ENCODE data around the gene ZFAND2A. TPM values are rescaled to one million over a fixed set of nuclear protein-coding genes. Genes with fewer than 3 reads are reported as not detected.

Gene ZFAND2A
- total and polyA plus RNA-seq, 3 experiments from 2014 or later, result 27.8 to 45.6 (median 28.5) TPM

DNA sequence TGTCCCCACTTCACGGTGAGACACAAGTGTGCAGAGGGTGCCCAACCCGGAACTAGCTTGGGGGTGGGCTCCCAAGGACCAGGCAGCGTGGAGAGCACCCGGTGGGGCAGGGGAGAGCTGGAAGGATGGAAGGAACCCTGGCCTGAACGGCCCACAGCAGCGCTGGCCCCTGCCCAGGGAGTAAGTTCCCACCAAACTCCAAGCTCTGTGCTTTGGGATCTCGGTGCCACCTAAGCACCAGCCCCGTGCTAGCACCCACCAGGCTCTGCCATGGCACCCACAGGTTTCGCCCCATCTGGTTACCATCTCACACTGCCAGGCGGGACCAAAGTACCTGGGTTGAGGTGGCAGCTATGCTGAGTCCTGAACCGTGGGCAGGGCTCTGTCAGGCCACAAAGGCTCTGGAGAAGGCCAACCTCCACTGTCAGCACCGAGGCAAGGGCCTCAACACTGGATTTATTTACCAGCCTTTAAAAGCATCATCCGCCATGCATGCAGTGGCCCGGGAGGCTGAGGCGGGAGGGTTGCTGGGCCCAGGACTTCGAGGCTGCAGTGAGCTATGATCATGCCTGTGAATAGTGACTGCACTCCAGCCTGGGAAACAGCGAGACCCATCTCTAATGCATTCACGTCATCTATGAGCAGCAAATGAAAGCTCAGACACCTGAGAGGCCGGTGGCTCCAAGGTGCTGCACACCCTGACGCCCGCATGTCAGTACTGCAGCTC is 56.0 kb downstream of the ZFAND2A start:
- H3K27ac Mint-ChIP-seq, result peak overlapping the region in 6 of 8 donors; percentile 48 to 86 (median 84)
- peaks cover 10% of the 10 kb centered on the region for H3K4me1 ChIP-seq (ENCODE audit: insufficient read depth, low read length)
- no peak overlapping the region for H3K4me3 ChIP-seq (ENCODE audit: low read length)
- H3K36me3 ChIP-seq (ENCODE audit: insufficient read depth, low read length), result no peaks in the 10 kb centered on the region
- no peak for DNase-seq
- H3K9me3 Mint-ChIP-seq, result no peaks in the 10 kb centered on the region
- CTCF ChIA-PET, result interaction anchor here (1.8 to 2.0 kb wide), 2 partner anchors 18 to 111 kb away, joined by 6 to 9 read pairs; no protein-coding TSS in a partner anchor
- POLR2A ChIA-PET, result interaction anchor here (0.6 kb wide), 1 partner anchor 10 kb away, joined by 3 read pairs; no protein-coding TSS in a partner anchor
- no peaks in the 10 kb centered on the region for H3K9me3 ChIP-seq (ENCODE audit: low read length)
- no peaks in the 10 kb centered on the region for H3K27me3 Mint-ChIP-seq
- peaks cover 0 to 2% (median 1%) of the 10 kb centered on the region in 3 donors for H3K36me3 Mint-ChIP-seq
- H3K27ac ChIP-seq (ENCODE audit: low read depth, low read length), result no peak overlapping the region
- H3K4me1 Mint-ChIP-seq, result peaks cover 14 to 31% (median 15%) of the 10 kb centered on the region in 3 donors
- peak overlapping the region; percentile 68 to 88 (median 80) for H3K4me3 Mint-ChIP-seq
- H3K27me3 ChIP-seq (ENCODE audit: insufficient read depth, low read length, poor library complexity, severe bottlenecking), result no peaks in the 10 kb centered on the region

DNA sequence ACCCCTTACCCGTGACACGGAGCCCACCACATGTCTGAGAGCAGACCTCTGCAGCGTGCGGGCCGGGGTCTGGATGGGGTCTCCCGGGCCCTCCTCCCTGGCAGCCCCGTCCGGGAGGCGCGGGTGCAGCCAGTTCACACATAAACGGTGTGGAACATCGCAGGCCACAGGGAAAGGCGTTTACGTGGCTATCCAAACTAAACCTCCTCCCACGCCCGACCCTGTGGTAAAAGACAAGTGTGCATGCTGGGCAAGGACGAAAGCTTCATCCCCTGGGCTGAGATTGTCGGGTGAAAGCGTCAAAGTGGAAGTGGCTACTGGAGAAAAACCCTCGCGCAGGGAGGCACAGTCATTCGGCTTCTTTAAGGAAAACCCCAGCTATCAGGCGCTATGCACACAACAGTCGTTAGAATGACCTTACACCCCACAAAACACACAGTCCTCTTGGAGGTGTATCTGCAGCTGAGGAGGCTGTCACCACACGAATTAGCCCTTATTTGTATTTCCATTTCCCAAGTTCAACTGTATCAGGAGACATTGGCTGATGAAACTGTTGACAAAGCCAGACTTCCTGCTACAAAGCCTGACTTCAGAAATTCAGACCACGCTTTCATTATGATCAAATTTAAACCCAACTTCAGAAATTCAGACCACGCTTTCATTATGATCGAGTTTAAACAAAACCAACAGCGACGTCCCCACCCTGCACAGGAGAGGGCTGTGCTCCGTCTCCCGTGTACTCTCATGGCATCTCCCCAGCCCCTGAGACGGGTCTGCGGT is 56.8 kb downstream of the ZFAND2A start:
- CTCF ChIA-PET, result interaction anchor here (1.0 to 2.0 kb wide), 3 partner anchors 17 to 584 kb away, joined by 3 to 9 read pairs (median 6); no protein-coding TSS in a partner anchor
- Histone ChIP-seq H3K36me3 (ENCODE audit: insufficient read depth, low read length) (no peaks in the 10 kb centered on the region), H3K9me3 (ENCODE audit: low read length) (no peaks in the 10 kb centered on the region), H3K4me1 (ENCODE audit: insufficient read depth, low read length) (peaks cover 10% of the 10 kb centered on the region), H3K27ac (ENCODE audit: low read depth, low read length) (no peak overlapping the region), H3K4me3 (ENCODE audit: low read length) (no peak overlapping the region), H3K27me3 (ENCODE audit: insufficient read depth, low read length, poor library complexity, severe bottlenecking) (no peaks in the 10 kb centered on the region)
- Mint-ChIP-seq H3K4me3 (peak overlapping the region; percentile 68 to 88 (median 80)), H3K27me3 (no peaks in the 10 kb centered on the region), H3K27ac (peak overlapping the region in 6 of 8 donors; percentile 48 to 86 (median 84)), H3K9me3 (no peaks in the 10 kb centered on the region), H3K36me3 (peaks cover 1 to 3% (median 3%) of the 10 kb centered on the region in 3 donors), H3K4me1 (peaks cover 14 to 31% (median 15%) of the 10 kb centered on the region in 3 donors)
- DNase-seq, result no peak
- POLR2A ChIA-PET, result interaction anchor here (0.5 kb wide), 1 partner anchor 272 kb away, joined by 3 read pairs; no protein-coding TSS in a partner anchor

Other genes starting within 250 kb of the ZFAND2A start
- gene ADAP1, start 205.5 kb downstream of the ZFAND2A start, total RNA-seq, result 10 to 100 TPM; 67.7 to 77.3 TPM
- gene ADAP1, start 205.5 kb downstream of the ZFAND2A start, polyA plus RNA-seq, result 37.7 TPM
- gene COX19, start 184.6 kb downstream of the ZFAND2A start, total RNA-seq, result 10 to 100 TPM; 18.9 to 21.3 TPM
- 25.9 TPM for gene COX19, start 184.6 kb downstream of the ZFAND2A start, polyA plus RNA-seq
- not detected for gene CYP2W1, start 177.0 kb downstream of the ZFAND2A start, total RNA-seq
- gene CYP2W1, start 177.0 kb downstream of the ZFAND2A start, polyA plus RNA-seq, result not detected
- gene GPR146, start 115.7 kb downstream of the ZFAND2A start, total RNA-seq, result under 1 TPM; 0.55 to 0.70 TPM
- 1.2 TPM for gene GPR146, start 115.7 kb downstream of the ZFAND2A start, polyA plus RNA-seq
- gene GPER1, start 72.1 kb downstream of the ZFAND2A start, total RNA-seq, result not detected
- 0.17 TPM for gene GPER1, start 72.1 kb downstream of the ZFAND2A start, polyA plus RNA-seq
- gene UNCX, start 72.7 kb upstream of the ZFAND2A start, total RNA-seq, result not detected
- gene UNCX, start 72.7 kb upstream of the ZFAND2A start, polyA plus RNA-seq, result not detected

Data from CD8-positive, alpha-beta memory T cell (primary cell).